Neuronal stem cell (in vitro differentiated cells): ENCODE data around the gene FCRL3.

Source experiments
- DNase-seq: peaks from one replicate; pipeline ENCODE4 v3.0.0-alpha.2; 2013; ENCODE audit warnings: low spot score
- H2AFZ ChIP-seq: one replicate; pipeline ENCODE4 v1.6.1; 2013; ENCODE audit warnings: mild to moderate bottlenecking, low read length, inconsistent platforms
- H2AK5ac ChIP-seq: 2 replicates; pipeline ENCODE4 v1.6.1; 2013; ENCODE audit warnings: low read depth, mild to moderate bottlenecking, inconsistent platforms, low read length, moderate library complexity, mixed read lengths
- H2BK120ac ChIP-seq: 2 replicates; pipeline ENCODE4 v1.6.1; 2013; ENCODE audit warnings: low read depth, mild to moderate bottlenecking, inconsistent platforms, low read length, moderate library complexity, mixed read lengths
- H2BK12ac ChIP-seq: one replicate; pipeline ENCODE4 v1.6.1; 2013; ENCODE audit warnings: low read length, inconsistent platforms
- H2BK15ac ChIP-seq: 2 replicates; pipeline ENCODE4 v1.6.1; 2013; ENCODE audit warnings: mild to moderate bottlenecking, low read length, inconsistent platforms, mixed read lengths
- H2BK5ac ChIP-seq: one replicate; pipeline ENCODE4 v1.6.1; 2013; ENCODE audit warnings: inconsistent platforms, mild to moderate bottlenecking, low read length, moderate library complexity
- H3K14ac ChIP-seq: one replicate; pipeline ENCODE4 v1.6.1; 2013; ENCODE audit warnings: low read length, inconsistent platforms
- H3K18ac ChIP-seq: 2 replicates; pipeline ENCODE4 v1.6.1; 2013; ENCODE audit warnings: low read length, inconsistent platforms
- H3K23ac ChIP-seq: 2 replicates; pipeline ENCODE4 v1.6.1; 2013; ENCODE audit warnings: low read depth, mild to moderate bottlenecking, mixed read lengths, low read length, inconsistent platforms; ENCODE audit not compliant: poor library complexity
- H3K27ac ChIP-seq: replicated peaks from 3 replicates; pipeline ENCODE4 v1.5.1; 2013; ENCODE audit warnings: low read length, inconsistent platforms
- H3K27me3 ChIP-seq, 3 experiments: 2 replicates each; pipeline ENCODE4 v1.6.1; 2013; ENCODE audit warnings: low read length in 3 of 3, mild to moderate bottlenecking in 2 of 3, inconsistent platforms in 1 of 3, low read depth in 1 of 3, mixed read lengths in 1 of 3, moderate library complexity in 1 of 3; ENCODE audit not compliant: control insufficient read depth in 3 of 3, insufficient read depth in 3 of 3
- H3K36me3 ChIP-seq, 2 donors: replicated peaks in 1 of 2; 2 replicates each; pipeline ENCODE4 v1.6.1; 2013; ENCODE audit warnings: low read length in 2 of 2; ENCODE audit not compliant: control insufficient read depth in 2 of 2, insufficient read depth in 2 of 2
- H3K4ac ChIP-seq: 2 replicates; pipeline ENCODE4 v1.6.1; 2013; ENCODE audit warnings: inconsistent platforms, mild to moderate bottlenecking, low read length, moderate library complexity
- H3K4me1 ChIP-seq, 2 donors: 1 replicate in 1 of 2; 2 replicates in 1 of 2; pipeline ENCODE4 v1.6.1; 2013; ENCODE audit warnings: low read length in 2 of 2, low read depth in 1 of 2; ENCODE audit not compliant: control insufficient read depth in 2 of 2, insufficient read depth in 1 of 2
- H3K4me2 ChIP-seq: one replicate; pipeline ENCODE4 v1.6.1; 2013; ENCODE audit warnings: mild to moderate bottlenecking, low read length, inconsistent platforms; ENCODE audit not compliant: insufficient read depth, poor library complexity, severe bottlenecking
- H3K4me3 ChIP-seq, 2 donors: 2 replicates each; pipeline ENCODE4 v1.5.1; 2013; ENCODE audit warnings: low read length in 2 of 2, mild to moderate bottlenecking in 2 of 2, inconsistent platforms in 1 of 2, moderate library complexity in 1 of 2
- H3K79me1 ChIP-seq: one replicate; pipeline ENCODE4 v1.6.1; 2013; ENCODE audit warnings: low read depth, mild to moderate bottlenecking, inconsistent platforms, low read length, moderate library complexity
- H3K9ac ChIP-seq: one replicate; pipeline ENCODE4 v1.6.1; 2013; ENCODE audit warnings: mild to moderate bottlenecking, low read depth, low read length, inconsistent platforms; ENCODE audit not compliant: poor library complexity
- H3K9me3 ChIP-seq, 2 donors: replicated peaks in 1 of 2; 2 replicates each; pipeline versions ENCODE3 to v1.6.1; 2013; ENCODE audit warnings: low read length in 2 of 2, mild to moderate bottlenecking in 2 of 2, inconsistent platforms in 1 of 2, low read depth in 1 of 2, mixed read lengths in 1 of 2, moderate library complexity in 1 of 2; ENCODE audit not compliant: control insufficient read depth in 2 of 2, insufficient read depth in 1 of 2
- H4K8ac ChIP-seq: one replicate; pipeline ENCODE4 v1.6.1; 2013; ENCODE audit warnings: low read depth, mild to moderate bottlenecking, inconsistent platforms, low read length, moderate library complexity
- H4K91ac ChIP-seq: one replicate; pipeline ENCODE4 v1.6.1; 2013; ENCODE audit warnings: low read length, low read depth, mild to moderate bottlenecking, inconsistent platforms; ENCODE audit not compliant: poor library complexity
- whole genome bisulfite sequencing, 2 donors: extraction: QIAGEN DNeasy Blood & Tissue Kit; methylation state at CpG; one replicate each; pipeline ENCODE4 v1.1.7; 2013; ENCODE audit warnings: missing lambda C conversion rate in 2 of 2, mixed read lengths in 1 of 2; ENCODE audit not compliant: insufficient read length in 2 of 2, insufficient replicate concordance in 1 of 2; ENCODE audit errors: extremely low coverage in 2 of 2; 5-methylcytosine and 5-hydroxymethylcytosine counted together

The FCRL3 gene

GRCh38 chr1:157671895-157672294 is 28.7 kb downstream of the FCRL3 start:
- Histone ChIP-seq H2BK15ac (no peak overlapping the region), H2BK5ac (no peak overlapping the region), H4K8ac (no peak overlapping the region), H3K4ac (no peak overlapping the region), H3K9me3 (no peaks in the 10 kb centered on the region), H3K9ac (no peak overlapping the region), H3K79me1 (no peaks in the 10 kb centered on the region), H4K91ac (no peak overlapping the region), H3K14ac (no peak overlapping the region), H3K18ac (no peak overlapping the region), H2AFZ (no peak overlapping the region), H3K27me3 (no peaks in the 10 kb centered on the region), H3K36me3 (no peaks in the 10 kb centered on the region), H3K4me3 (no peak overlapping the region), H3K27ac (no peak overlapping the region), H3K4me2 (no peak overlapping the region), H3K23ac (no peak overlapping the region), H2BK120ac (no peak overlapping the region), H2AK5ac (no peak overlapping the region), H2BK12ac (no peak overlapping the region), H3K4me1 (no peaks in the 10 kb centered on the region)
- no peak for DNase-seq

GRCh38 chr1:157659576-157660247 is 40.9 kb downstream of the FCRL3 start:
- no peak overlapping the region for H3K18ac ChIP-seq
- H3K14ac ChIP-seq: no peak overlapping the region
- no peak overlapping the region for H2AK5ac ChIP-seq
- no peak overlapping the region for H2BK5ac ChIP-seq
- H2BK15ac ChIP-seq: no peak overlapping the region
- no peak overlapping the region for H3K4ac ChIP-seq
- H3K4me2 ChIP-seq: no peak overlapping the region
- no peak overlapping the region for H2BK12ac ChIP-seq
- no peaks in the 10 kb centered on the region for H3K27me3 ChIP-seq
- H4K91ac ChIP-seq: no peak overlapping the region
- H3K4me1 ChIP-seq: no peaks in the 10 kb centered on the region
- no peaks in the 10 kb centered on the region for H3K36me3 ChIP-seq
- no peak overlapping the region for H2BK120ac ChIP-seq
- no peak overlapping the region for H3K4me3 ChIP-seq
- H3K9ac ChIP-seq: no peak overlapping the region
- no peak overlapping the region for H4K8ac ChIP-seq
- H3K79me1 ChIP-seq: no peaks in the 10 kb centered on the region
- no CpG with 5 or more reads among the region's 3 CpGs for WGBS, 2 donors
- no peak overlapping the region for H2AFZ ChIP-seq
- no peaks in the 10 kb centered on the region for H3K9me3 ChIP-seq
- no peak overlapping the region for H3K27ac ChIP-seq
- H3K23ac ChIP-seq: no peak overlapping the region
- DNase-seq: no peak

- Histone ChIP-seq H3K9me3 (no peaks in the 10 kb centered on the region), H3K9ac (no peak overlapping the region), H3K4me2 (no peak overlapping the region), H4K91ac (no peak overlapping the region), H3K4me3 (no peak overlapping the region), H2AFZ (no peak overlapping the region), H3K4me1 (no peaks in the 10 kb centered on the region), H3K27ac (no peak overlapping the region), H3K14ac (no peak overlapping the region), H3K23ac (no peak overlapping the region), H2AK5ac (no peak overlapping the region), H2BK15ac (no peak overlapping the region), H2BK120ac (no peak overlapping the region), H2BK5ac (no peak overlapping the region), H3K36me3 (no peaks in the 10 kb centered on the region), H4K8ac (no peak overlapping the region), H3K27me3 (no peaks in the 10 kb centered on the region), H2BK12ac (no peak overlapping the region), H3K18ac (no peak overlapping the region), H3K79me1 (no peaks in the 10 kb centered on the region), H3K4ac (no peak overlapping the region)
- DNase-seq: no peak
- WGBS, 2 donors: no CpG with 5 or more reads among the region's 3 CpGs
Observed at GRCh38 chr1:157658571-157658970, 42.0 kb downstream of the FCRL3 start.

GRCh38 chr1:157653494-157653873 is 47.1 kb downstream of the FCRL3 start:
- H3K14ac ChIP-seq: no peak overlapping the region
- no peaks in the 10 kb centered on the region for H3K9me3 ChIP-seq
- no peak overlapping the region for H3K9ac ChIP-seq
- no peaks in the 10 kb centered on the region for H3K4me1 ChIP-seq
- no peak overlapping the region for H2BK120ac ChIP-seq
- H3K27me3 ChIP-seq: no peaks in the 10 kb centered on the region
- no peaks in the 10 kb centered on the region for H3K79me1 ChIP-seq
- no peak overlapping the region for H3K27ac ChIP-seq
- no peak overlapping the region for H3K4me3 ChIP-seq
- H2BK5ac ChIP-seq: no peak overlapping the region
- no peaks in the 10 kb centered on the region for H3K36me3 ChIP-seq
- no peak overlapping the region for H3K4me2 ChIP-seq
- no peak overlapping the region for H2BK12ac ChIP-seq
- H3K4ac ChIP-seq: no peak overlapping the region
- H2AK5ac ChIP-seq: no peak overlapping the region
- no peak overlapping the region for H3K18ac ChIP-seq
- no peak overlapping the region for H3K23ac ChIP-seq
- no peak for DNase-seq
- no CpG with 5 or more reads among the region's 3 CpGs for WGBS, 2 donors
- H2AFZ ChIP-seq: no peak overlapping the region
- no peak overlapping the region for H4K8ac ChIP-seq
- H4K91ac ChIP-seq: no peak overlapping the region
- no peak overlapping the region for H2BK15ac ChIP-seq
